HG03342 (cell line): ENCODE data around the gene CEP43.

Experiments used
- ATAC-seq: cut with Tn5 transposase; IDR thresholded peaks from one replicate; pipeline ENCODE4 v1.9.1; 2021; ENCODE audit warnings: mild to moderate bottlenecking, moderate library complexity; ENCODE audit not compliant: unreplicated experiment

The CEP43 gene

GRCh38 chr6:166966268-166966667 is 32.9 kb upstream of the CEP43 start:
- no peak for ATAC-seq

GRCh38 chr6:166969390-166970002 is 29.7 kb upstream of the CEP43 start:
- no peak for ATAC-seq

DNA sequence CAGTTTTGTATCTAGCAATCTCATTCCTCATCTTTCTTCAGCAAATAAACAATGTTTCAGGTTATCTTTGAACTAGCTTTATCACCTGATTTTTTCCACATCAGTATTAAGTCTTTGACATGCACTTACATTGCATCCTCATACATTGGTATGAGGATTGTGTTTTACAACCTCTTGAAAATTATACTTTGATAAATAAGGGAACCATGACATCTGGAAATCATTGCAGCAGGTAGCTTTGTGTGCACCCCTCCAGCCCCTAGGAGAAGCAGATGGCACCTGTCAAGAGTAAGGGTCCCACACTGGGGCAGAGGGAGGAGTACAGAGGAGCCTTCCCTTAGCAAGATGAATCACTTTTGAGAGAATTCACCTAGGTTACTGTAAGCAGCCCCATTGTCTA is 29.1 kb upstream of the CEP43 start:
- no peak for ATAC-seq

DNA sequence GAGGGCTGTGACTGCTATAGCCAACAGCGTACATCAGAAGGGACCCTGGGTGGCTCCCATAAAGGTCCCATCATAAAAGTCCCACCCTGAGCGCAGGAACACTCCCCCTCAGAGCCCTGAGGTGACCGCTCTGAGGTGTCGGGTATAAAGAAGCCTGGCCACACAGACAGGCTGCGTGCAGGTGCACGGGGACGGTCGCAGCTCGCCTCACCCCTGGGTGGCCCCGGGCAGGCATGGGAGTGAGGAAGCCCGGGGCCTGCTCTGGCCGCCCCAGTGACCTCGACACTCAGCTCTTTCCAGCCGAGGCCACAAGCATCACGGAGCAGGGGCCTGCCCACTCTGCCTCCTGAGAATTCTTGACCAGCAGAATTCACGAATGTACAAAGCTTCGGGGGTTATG is 28.4 kb upstream of the CEP43 start:
- ATAC-seq, result no peak

DNA sequence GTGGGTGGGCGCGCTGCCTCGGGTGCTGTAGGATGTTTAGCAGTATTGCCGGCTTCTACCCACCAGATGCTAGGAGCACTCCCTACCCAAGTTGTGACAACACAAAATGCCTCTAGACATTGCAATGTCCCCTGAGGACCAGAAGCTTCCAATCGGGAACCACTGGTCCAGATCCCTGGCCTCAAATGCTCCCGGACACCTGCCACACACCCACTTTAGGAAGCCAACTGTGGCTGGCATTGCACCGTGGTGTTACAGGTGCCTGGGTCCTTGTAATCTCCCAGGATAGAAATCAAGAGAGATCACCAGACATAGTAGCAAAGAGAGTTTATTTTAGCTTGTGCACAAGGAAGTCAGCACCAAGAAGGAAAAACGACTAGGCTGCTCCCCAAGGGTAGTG is 27.9 kb upstream of the CEP43 start:
- ATAC-seq, result no peak

GRCh38 chr6:166972101-166972500 is 27.1 kb upstream of the CEP43 start:
- no peak for ATAC-seq

- no peak for ATAC-seq
These were observed 22.6 kb upstream of the CEP43 start for GRCh38 chr6:166976636-166977035.

DNA sequence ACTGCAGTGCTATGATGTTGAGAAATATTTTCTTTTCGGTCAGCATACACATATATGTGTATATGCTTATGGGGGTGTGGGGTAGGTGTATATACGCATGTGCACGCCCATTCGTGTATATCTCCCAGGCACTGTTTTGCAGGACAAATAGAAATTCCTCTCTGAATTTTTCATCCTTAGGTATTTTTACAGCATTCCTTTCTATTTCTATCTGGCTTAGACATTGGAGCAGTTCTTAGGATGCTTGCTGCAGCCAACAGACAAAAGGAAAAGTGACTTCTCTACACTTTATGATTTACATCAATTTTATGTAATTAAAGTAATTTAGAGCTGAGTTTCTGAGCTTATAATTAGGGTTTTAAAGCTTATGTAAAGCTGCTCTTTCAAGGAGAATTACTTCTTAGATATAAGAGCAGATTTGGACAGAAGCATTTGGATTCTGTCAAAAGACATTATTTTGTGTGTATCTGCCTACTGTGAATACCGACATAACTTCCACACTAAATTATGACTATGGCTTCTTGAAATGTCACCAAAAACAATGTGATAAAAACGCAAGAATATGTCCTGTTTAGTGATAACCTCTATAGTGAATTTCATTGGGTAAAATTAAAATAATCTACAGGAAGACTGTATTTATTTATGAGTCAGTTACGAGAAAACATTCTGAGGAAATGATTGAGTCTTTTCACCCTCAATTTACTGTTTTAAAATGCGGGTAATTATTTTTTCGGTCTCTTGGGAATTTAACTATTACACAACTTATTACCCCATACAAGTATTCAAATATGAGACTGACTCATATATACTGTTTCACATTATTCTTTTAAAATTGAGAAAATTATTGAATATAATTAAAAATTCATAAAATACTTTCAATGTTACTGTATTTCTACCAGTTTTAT is 21.3 kb upstream of the CEP43 start:
- no peak for ATAC-seq

DNA sequence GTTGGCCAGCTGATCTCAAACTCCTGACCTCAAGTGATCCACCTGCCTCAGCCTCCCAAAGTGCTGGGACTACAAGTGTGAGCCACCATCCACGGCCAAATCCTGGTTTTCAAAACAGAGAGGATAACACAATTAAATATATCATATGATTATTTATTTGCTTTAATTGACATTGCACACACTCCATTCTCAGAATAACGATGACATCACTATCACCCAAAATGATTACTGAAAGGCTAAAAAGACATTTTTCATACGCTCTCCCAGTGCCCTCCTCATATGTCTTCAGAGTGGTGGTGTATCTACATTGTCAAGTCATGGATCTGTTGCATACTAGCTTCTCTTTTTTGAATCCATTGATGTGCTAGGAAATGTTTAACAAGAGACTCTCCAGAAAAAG is 18.5 kb upstream of the CEP43 start:
- no peak for ATAC-seq

GRCh38 chr6:166987448-166987847 is 11.7 kb upstream of the CEP43 start:
- no peak for ATAC-seq

- no peak for ATAC-seq
These were observed 11.3 kb upstream of the CEP43 start for GRCh38 chr6:166987930-166988329.

- no peak for ATAC-seq
These were observed 10.5 kb upstream of the CEP43 start for GRCh38 chr6:166988674-166989201.

- ATAC-seq, result peak; percentile 62
These were observed 9.7 kb upstream of the CEP43 start for GRCh38 chr6:166989427-166990032.

GRCh38 chr6:166996406-166996805 is 2.8 kb upstream of the CEP43 start:
- no peak for ATAC-seq

DNA sequence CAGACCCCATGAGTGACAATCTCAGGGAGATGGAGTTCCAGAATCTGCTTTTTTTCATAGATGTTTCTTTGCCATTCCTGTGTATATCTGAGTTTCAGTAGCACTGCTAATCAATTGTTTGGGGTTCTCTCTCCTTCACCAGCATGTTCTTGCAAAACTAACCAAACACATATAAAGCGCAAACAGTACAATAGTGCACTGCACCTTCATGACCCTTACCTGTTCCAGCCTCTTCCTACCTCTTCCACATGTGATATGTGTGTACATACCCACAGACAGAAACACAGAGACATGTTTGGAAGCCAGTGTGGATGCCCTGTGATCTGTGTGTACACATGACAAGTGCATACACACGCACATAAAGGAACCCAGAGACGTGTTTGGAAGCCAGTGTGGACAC is 1.8 kb upstream of the CEP43 start:
- no peak for ATAC-seq

- peak; percentile 24 for ATAC-seq
These were observed 1.4 kb upstream of the CEP43 start for GRCh38 chr6:166997768-166998255.

DNA sequence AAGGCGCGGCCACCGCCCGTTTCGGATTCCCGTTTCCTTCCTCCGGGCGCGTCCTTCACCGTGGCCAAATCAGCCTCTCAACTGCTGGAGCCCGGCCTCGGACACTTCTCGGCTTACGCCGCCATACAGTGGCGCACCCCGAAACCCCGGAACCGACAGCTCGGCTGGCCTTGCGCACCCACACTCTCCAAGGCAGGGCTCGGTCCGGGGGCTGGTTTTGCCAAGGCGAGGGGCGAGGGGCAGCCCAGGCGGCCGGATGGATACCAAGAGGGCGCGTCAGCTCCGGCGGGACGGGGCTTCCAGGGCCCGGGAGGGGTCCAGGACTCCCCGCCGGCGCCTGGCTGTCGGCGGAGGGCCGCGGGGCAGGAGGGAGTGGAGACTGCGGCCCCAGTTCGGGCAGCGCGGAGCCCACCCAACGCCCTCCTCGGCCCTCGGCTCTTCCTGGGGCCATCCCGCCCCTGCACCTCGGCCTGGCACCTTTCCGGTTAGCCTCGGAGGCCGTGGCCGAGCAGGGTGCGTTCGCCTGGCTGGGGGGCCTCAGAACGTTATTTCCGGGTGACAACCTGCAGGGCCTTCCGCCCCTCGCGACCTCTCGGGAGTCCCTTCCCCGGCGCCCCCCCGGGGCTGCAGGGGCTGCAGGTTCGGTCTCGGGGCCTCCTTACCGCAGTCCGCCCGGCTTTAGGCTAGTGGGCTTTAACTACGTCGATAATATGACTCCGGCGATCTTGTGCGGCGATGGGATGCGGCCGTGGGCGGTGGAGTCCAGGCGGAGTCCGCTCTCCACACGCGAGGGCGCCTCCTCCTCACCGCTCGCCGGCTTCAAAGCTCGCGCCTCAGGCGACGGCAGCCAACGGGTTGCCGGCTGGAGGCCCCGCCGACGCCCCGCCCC is 697 bp upstream of the CEP43 start:
- peak; percentile 4 for ATAC-seq

DNA sequence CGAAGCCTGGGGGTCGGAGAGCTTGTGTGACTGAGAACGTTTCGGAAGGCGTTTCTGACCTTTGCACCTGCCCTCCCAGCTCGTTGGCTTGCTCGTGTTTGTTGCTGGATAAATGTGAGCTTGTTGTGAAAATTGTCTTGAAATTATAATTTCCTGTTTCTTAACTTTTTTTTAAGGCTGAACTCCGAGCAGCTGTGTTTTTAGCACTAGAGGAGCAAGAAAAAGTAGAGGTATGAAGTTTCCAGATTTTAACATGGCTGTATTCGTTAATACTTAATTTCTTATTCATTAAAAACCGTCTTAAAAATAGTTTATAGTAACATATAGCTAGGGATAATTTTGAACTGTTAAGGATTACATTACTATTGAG is 672 bp downstream of the CEP43 start:
- ATAC-seq, result no peak

- no peak for ATAC-seq
These were observed 1.6 kb downstream of the CEP43 start for GRCh38 chr6:167000759-167001158.

GRCh38 chr6:167005350-167006159 is 6.4 kb downstream of the CEP43 start:
- no peak for ATAC-seq
